ENCODE data around the gene TMEM80. TPM values are rescaled to one million over a fixed set of nuclear protein-coding genes. Genes with fewer than 3 reads are reported as not detected.
"Not testable (repeated sequence)": the region's sequence is repeated elsewhere in the genome, so short reads cannot be mapped to it uniquely, and the experiment has no call there.

TMEM80 gene
- total and polyA plus RNA-seq, 10 of the 15 experiments (the other 5 are each of a cell fraction or from before 2014, with no cell fraction given) = 6.7 to 30.9 (median 20.7) TPM

DNA sequence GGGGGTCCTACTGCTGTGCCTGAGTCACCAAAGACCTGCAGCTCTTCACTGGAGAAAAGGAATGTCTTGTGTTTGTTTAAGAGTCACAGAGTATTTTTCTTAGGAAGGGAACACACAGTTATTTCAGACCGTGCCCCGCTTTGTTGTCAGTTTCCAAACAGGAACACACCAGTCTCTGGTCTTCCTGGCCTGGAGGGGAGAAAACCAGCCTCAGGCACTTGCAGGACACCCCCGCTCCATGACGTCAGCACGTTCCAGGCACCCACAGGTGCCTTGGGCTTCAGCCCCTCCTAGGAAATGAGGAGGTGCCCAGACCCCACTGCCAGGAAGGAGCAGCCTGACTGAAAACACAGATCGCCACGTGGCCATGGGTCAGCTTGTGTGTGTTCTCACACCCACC lies 6.0 kb upstream of the TMEM80 start:
- Histone ChIP-seq H3K79me2 (ENCODE audit: control insufficient read depth, insufficient read depth, low read length) (peaks cover 26% of the 10 kb centered on the region), H3K4me3 (no peak overlapping the region), H3K9ac (ENCODE audit: control insufficient read depth, insufficient read depth, low read length) (no peak overlapping the region), H3K27ac (ENCODE audit: control insufficient read depth, insufficient read depth) (no peak overlapping the region), H3K36me3 (ENCODE audit: control insufficient read depth in 2 of 2, insufficient read depth in 2 of 2, low read length in 1 of 2) (peaks cover 10 to 16% of the 10 kb centered on the region in 2 experiments; a peak in 3 of 4 replicates), H4K20me1 (ENCODE audit: control insufficient read depth, insufficient read depth) (no peaks in the 10 kb centered on the region; the same call in 1 of the 2 replicates), H3K27me3 (replicated peaks in 1 of 2; ENCODE audit: control insufficient read depth in 2 of 2, insufficient read depth in 2 of 2, low read length in 1 of 2) (no peaks in the 10 kb centered on the region), H3K9me3 (replicated peaks; ENCODE audit: control insufficient read depth, insufficient read depth, low read length) (no peaks in the 10 kb centered on the region), H2AFZ (ENCODE audit: control insufficient read depth, low read depth, low read length) (no peak overlapping the region), H3K4me1 (ENCODE audit: control insufficient read depth, insufficient read depth, low read length) (peaks cover 16% of the 10 kb centered on the region), H3K4me2 (ENCODE audit: control insufficient read depth, insufficient read depth) (no peak overlapping the region)
- TF ChIP-seq, protein P1, sequence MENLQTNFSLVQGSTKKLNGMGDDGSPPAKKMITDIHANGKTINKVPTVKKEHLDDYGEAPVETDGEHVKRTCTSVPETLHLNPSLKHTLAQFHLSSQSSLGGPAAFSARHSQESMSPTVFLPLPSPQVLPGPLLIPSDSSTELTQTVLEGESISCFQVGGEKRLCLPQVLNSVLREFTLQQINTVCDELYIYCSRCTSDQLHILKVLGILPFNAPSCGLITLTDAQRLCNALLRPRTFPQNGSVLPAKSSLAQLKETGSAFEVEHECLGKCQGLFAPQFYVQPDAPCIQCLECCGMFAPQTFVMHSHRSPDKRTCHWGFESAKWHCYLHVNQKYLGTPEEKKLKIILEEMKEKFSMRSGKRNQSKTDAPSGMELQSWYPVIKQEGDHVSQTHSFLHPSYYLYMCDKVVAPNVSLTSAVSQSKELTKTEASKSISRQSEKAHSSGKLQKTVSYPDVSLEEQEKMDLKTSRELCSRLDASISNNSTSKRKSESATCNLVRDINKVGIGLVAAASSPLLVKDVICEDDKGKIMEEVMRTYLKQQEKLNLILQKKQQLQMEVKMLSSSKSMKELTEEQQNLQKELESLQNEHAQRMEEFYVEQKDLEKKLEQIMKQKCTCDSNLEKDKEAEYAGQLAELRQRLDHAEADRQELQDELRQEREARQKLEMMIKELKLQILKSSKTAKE (IDR thresholded peaks at IDR 0.05; ENCODE audit: low read depth, poor library complexity, severe bottlenecking) = no peak
- TF ChIP-seq, protein P2, sequence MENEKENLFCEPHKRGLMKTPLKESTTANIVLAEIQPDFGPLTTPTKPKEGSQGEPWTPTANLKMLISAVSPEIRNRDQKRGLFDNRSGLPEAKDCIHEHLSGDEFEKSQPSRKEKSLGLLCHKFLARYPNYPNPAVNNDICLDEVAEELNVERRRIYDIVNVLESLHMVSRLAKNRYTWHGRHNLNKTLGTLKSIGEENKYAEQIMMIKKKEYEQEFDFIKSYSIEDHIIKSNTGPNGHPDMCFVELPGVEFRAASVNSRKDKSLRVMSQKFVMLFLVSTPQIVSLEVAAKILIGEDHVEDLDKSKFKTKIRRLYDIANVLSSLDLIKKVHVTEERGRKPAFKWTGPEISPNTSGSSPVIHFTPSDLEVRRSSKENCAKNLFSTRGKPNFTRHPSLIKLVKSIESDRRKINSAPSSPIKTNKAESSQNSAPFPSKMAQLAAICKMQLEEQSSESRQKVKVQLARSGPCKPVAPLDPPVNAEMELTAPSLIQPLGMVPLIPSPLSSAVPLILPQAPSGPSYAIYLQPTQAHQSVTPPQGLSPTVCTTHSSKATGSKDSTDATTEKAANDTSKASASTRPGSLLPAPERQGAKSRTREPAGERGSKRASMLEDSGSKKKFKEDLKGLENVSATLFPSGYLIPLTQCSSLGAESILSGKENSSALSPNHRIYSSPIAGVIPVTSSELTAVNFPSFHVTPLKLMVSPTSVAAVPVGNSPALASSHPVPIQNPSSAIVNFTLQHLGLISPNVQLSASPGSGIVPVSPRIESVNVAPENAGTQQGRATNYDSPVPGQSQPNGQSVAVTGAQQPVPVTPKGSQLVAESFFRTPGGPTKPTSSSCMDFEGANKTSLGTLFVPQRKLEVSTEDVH (IDR thresholded peaks at IDR 0.05; ENCODE audit: low read depth, partially characterized antibody) = no peak
- TF ChIP-seq CBX3 (IDR thresholded peaks at IDR 0.05; ENCODE audit: borderline replicate concordance, low read depth) = no peak
- no peak for TF ChIP-seq SREBF1 (IDR thresholded peaks at IDR 0.05; ENCODE audit: low read length)
- TF ChIP-seq, protein P3, sequence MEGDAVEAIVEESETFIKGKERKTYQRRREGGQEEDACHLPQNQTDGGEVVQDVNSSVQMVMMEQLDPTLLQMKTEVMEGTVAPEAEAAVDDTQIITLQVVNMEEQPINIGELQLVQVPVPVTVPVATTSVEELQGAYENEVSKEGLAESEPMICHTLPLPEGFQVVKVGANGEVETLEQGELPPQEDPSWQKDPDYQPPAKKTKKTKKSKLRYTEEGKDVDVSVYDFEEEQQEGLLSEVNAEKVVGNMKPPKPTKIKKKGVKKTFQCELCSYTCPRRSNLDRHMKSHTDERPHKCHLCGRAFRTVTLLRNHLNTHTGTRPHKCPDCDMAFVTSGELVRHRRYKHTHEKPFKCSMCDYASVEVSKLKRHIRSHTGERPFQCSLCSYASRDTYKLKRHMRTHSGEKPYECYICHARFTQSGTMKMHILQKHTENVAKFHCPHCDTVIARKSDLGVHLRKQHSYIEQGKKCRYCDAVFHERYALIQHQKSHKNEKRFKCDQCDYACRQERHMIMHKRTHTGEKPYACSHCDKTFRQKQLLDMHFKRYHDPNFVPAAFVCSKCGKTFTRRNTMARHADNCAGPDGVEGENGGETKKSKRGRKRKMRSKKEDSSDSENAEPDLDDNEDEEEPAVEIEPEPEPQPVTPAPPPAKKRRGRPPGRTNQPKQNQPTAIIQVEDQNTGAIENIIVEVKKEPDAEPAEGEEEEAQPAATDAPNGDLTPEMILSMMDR (IDR thresholded peaks at IDR 0.05 in 2 of 3, conservative IDR thresholded peaks at IDR 0.05 in 1 of 3; ENCODE audit: control insufficient read depth in 2 of 3, extremely low read depth in 1 of 3, insufficient read depth in 1 of 3, low read depth in 3 of 3, low read length in 3 of 3) = no peak
- POLR2A ChIA-PET = no interaction called here
- SMC1A ChIA-PET (ENCODE audit: uncharacterized antibody, unreplicated experiment) = no interaction called here
- in situ Hi-C loops (cut with MboI) = no loop called here
- WGBS (ENCODE audit: insufficient coverage, insufficient replicate concordance, low lambda C conversion rate, missing lambda C conversion rate) = over 99% methylated on average over 7 of the region's 7 CpGs
- intact Hi-C loops (cut with micrococcal nuclease; ENCODE audit: unreplicated experiment) = no loop called here
- BruUV-seq (replicated peaks) = no TSS peak
- ATAC-seq = no peak
- no peak for FAIRE-seq
- DNase-seq (ENCODE audit: low read depth, low spot score) = no peak
- RAD21 ChIA-PET (ENCODE audit: unreplicated experiment) = no interaction called here
- CTCF ChIA-PET = interaction anchor here (2.0 kb wide), 1 partner anchor 28 kb away, joined by 5 read pairs; no protein-coding TSS in a partner anchor

DNA sequence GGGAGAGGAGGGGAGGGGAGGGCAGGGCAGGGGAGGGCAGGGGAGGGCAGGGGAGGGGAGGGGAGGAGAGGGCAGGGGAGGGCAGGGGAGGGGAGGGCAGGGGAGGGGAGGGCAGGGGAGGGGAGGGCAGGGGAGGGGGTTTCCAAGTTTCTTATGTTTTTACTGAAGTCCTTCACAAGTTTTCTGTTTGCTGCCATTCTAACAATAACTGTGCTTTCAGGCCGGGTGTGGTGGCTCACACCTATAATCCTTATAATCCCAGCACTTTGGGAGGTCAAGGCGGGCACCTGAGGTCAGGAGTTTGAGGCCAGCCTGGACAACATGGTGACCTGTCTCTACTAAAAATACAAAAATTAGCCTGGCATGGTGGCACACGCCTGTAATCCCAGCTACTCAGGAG lies 5.4 kb upstream of the TMEM80 start:
- SMC1A ChIA-PET (ENCODE audit: uncharacterized antibody, unreplicated experiment); BruUV-seq (replicated peaks): not testable (repeated sequence)

More for the DNA sequence above, 5.4 kb upstream of the TMEM80 start:
- 96% methylated on average over 3 of the region's 3 CpGs for WGBS (ENCODE audit: insufficient coverage, insufficient replicate concordance, low lambda C conversion rate, missing lambda C conversion rate)
- POLR2A ChIA-PET; H3K27ac ChIP-seq (ENCODE audit: control insufficient read depth, insufficient read depth); H3K4me3 ChIP-seq; H3K9me3 ChIP-seq (replicated peaks; ENCODE audit: control insufficient read depth, insufficient read depth, low read length); DNase-seq (ENCODE audit: low read depth, low spot score); H3K4me2 ChIP-seq (ENCODE audit: control insufficient read depth, insufficient read depth); H3K27me3 ChIP-seq (replicated peaks in 1 of 2; ENCODE audit: control insufficient read depth in 2 of 2, insufficient read depth in 2 of 2, low read length in 1 of 2); H2AFZ ChIP-seq (ENCODE audit: control insufficient read depth, low read depth, low read length); ATAC-seq; intact Hi-C loops (cut with micrococcal nuclease; ENCODE audit: unreplicated experiment); RAD21 ChIA-PET (ENCODE audit: unreplicated experiment); H3K9ac ChIP-seq (ENCODE audit: control insufficient read depth, insufficient read depth, low read length); in situ Hi-C loops (cut with MboI); H4K20me1 ChIP-seq (ENCODE audit: control insufficient read depth, insufficient read depth); FAIRE-seq: not testable (repeated sequence)
- CTCF ChIA-PET = interaction anchor here (2.0 kb wide), 1 partner anchor 28 kb away, joined by 5 read pairs; no protein-coding TSS in a partner anchor
- H3K4me1 ChIP-seq (ENCODE audit: control insufficient read depth, insufficient read depth, low read length) = peaks cover 16% of the 10 kb centered on the region
- peaks cover 10 to 15% of the 10 kb centered on the region in 2 experiments; a peak in 3 of 4 replicates for H3K36me3 ChIP-seq (ENCODE audit: control insufficient read depth in 2 of 2, insufficient read depth in 2 of 2, low read length in 1 of 2)
- H3K79me2 ChIP-seq (ENCODE audit: control insufficient read depth, insufficient read depth, low read length) = peaks cover 26% of the 10 kb centered on the region

All from GM12878 (cell line).